A549 (cell line): ENCODE data around the gene ERAP2. TPM values are rescaled to one million over a fixed set of nuclear protein-coding genes. Genes with fewer than 3 reads are reported as not detected.

ENCODE experiments used
- ATAC-seq, 2 experiments: fragments of 200-7000 bp in 1 of 2; fragments of >200 bp in 1 of 2; cut with Nextera tagmentation in 1 of 2; cut with Tn5 transposase in 1 of 2; 3 replicates each; pipeline versions ENCODE4 v1.8.0 to v1.9.1; 2018 to 2020; ENCODE audit warnings: mild to moderate bottlenecking in 1 of 2, moderate library complexity in 1 of 2
- CTCF ChIA-PET: fragments of 300-600 bp; sonication (Branson Sonifier 250); formaldehyde crosslinking; extraction: SDS; loops from one replicate; lab custom pipeline; 2021; ENCODE audit warnings: antibody characterized with exemption, inconsistent platforms; lab: Yijun Ruan, JAX
- POLR2A ChIA-PET: fragments of 350-600 bp; formaldehyde crosslinking; extraction: SDS; loops from one replicate; lab custom pipeline; 2021; ENCODE audit warnings: antibody characterized with exemption, inconsistent platforms; lab: Yijun Ruan, JAX
- DNase-seq, 2 experiments: peaks; one replicate each; pipeline versions ENCODE4 v3.0.0 to v3.0.0-alpha.2; 2011 to 2016; ENCODE audit warnings: low read depth in 1 of 2, low spot score in 1 of 2
- FAIRE-seq: peaks from 2 replicates; lab custom pipeline; 2011; peaks lifted over from hg19 to GRCh38; lab: Jason Lieb, UNC
- H3K27ac ChIP-seq, 2 experiments: fragments of >200 bp; sonication (Bioruptor Twin); formaldehyde crosslinking; 3 replicates each; pipeline ENCODE4 v1.5.1; 2016 to 2017
- H3K4me1 ChIP-seq: fragments of >200 bp; sonication (Bioruptor Twin); formaldehyde crosslinking; 3 replicates; pipeline ENCODE4 v1.6.1; 2016
- H3K4me2 ChIP-seq: fragments of >200 bp; sonication (Bioruptor Twin); formaldehyde crosslinking; 3 replicates; pipeline ENCODE4 v1.6.1; 2016
- H3K4me3 ChIP-seq: fragments of >200 bp; sonication (Bioruptor Twin); formaldehyde crosslinking; 3 replicates; pipeline ENCODE4 v1.5.1; 2016
- H3K9me3 ChIP-seq: fragments of >200 bp; sonication (Bioruptor Twin); formaldehyde crosslinking; 3 replicates; pipeline ENCODE4 v1.6.1; 2016
- CEBPB ChIP-seq, 2 experiments: fragments of >200 bp in 1 of 2; sonication (Bioruptor Twin) in 1 of 2; formaldehyde crosslinking in 1 of 2; IDR thresholded peaks; 2 replicates each; pipeline ENCODE4 v1.6.1; 2012 to 2016
- CHD4 ChIP-seq: fragments of 200-600 bp; sonication (generic); IDR thresholded peaks from 2 replicates; pipeline ENCODE4 v1.6.1; 2016; ENCODE audit warnings: antibody characterized with exemption, mild to moderate bottlenecking, borderline replicate concordance
- EHF ChIP-seq: fragments of 250-450 bp; sonication (Bioruptor Pico); IDR thresholded peaks from 2 replicates; pipeline ENCODE4 v1.5.0; 2020; ENCODE audit warnings: mild to moderate bottlenecking
- EHMT2 ChIP-seq: fragments of 200-600 bp; sonication (generic); IDR thresholded peaks from 2 replicates; pipeline ENCODE4 v1.6.1; 2016; ENCODE audit warnings: antibody characterized with exemption, low read depth, mild to moderate bottlenecking, moderate library complexity
- ESRRA ChIP-seq: fragments of 150-350 bp; IDR thresholded peaks from 2 replicates; pipeline ENCODE4 v1.6.1; 2014; ENCODE audit warnings: mild to moderate bottlenecking, low read length, borderline replicate concordance
- FOSB ChIP-seq: fragments of 250-450 bp; sonication (Bioruptor Pico); IDR thresholded peaks from 2 replicates; pipeline ENCODE4 v1.5.0; 2020; ENCODE audit warnings: mild to moderate bottlenecking, moderate library complexity
- GATA3 ChIP-seq: IDR thresholded peaks from 2 replicates; pipeline ENCODE4 v1.6.1; 2012; ENCODE audit warnings: borderline replicate concordance
- HEYL ChIP-seq: fragments of 250-450 bp; sonication (Bioruptor Pico); IDR thresholded peaks from 2 replicates; pipeline ENCODE4 v1.8.0; 2021; ENCODE audit warnings: mild to moderate bottlenecking, moderate library complexity
- HOXB5 ChIP-seq: fragments of 250-450 bp; sonication (Bioruptor Pico); IDR thresholded peaks from 2 replicates; pipeline ENCODE4 v1.5.0; 2020; ENCODE audit warnings: mild to moderate bottlenecking, moderate library complexity
- KDM1A ChIP-seq: fragments of 200-600 bp; sonication (generic); IDR thresholded peaks from 2 replicates; pipeline ENCODE4 v1.6.1; 2016; ENCODE audit warnings: low read depth, mild to moderate bottlenecking
- MAZ ChIP-seq: fragments of 150-350 bp; IDR thresholded peaks from 2 replicates; pipeline ENCODE4 v1.6.1; 2014; ENCODE audit warnings: antibody characterized with exemption, low read depth, low read length, borderline replicate concordance
- MYC ChIP-seq: IDR thresholded peaks from 2 replicates; pipeline ENCODE4 v1.6.1; 2012; ENCODE audit warnings: mild to moderate bottlenecking, inconsistent platforms, low read length, improper control_type of control experiment, borderline replicate concordance
- NFE2L2 ChIP-seq: fragments of 150-350 bp; conservative IDR thresholded peaks from 2 replicates; pipeline ENCODE4 v1.6.1; 2014; ENCODE audit warnings: low read length
- NPAS2 ChIP-seq: fragments of 250-450 bp; sonication (Bioruptor Pico); IDR thresholded peaks from 2 replicates; pipeline ENCODE4 v1.8.0; 2022; ENCODE audit warnings: mild to moderate bottlenecking, moderate library complexity, borderline replicate concordance
- NR3C1 ChIP-seq: fragments of >200 bp; sonication (Bioruptor Twin); formaldehyde crosslinking; IDR thresholded peaks from 3 replicates; pipeline ENCODE4 v1.6.1; 2017
- PHF8 ChIP-seq: fragments of 200-600 bp; sonication (generic); IDR thresholded peaks from 2 replicates; pipeline ENCODE4 v1.6.1; 2016; ENCODE audit warnings: low read depth, mild to moderate bottlenecking, antibody characterized with exemption, moderate library complexity, borderline replicate concordance
- TFCP2L1 ChIP-seq: fragments of 250-450 bp; sonication (Bioruptor Pico); IDR thresholded peaks from 2 replicates; pipeline ENCODE4 v1.5.0; 2021; ENCODE audit warnings: mild to moderate bottlenecking
- TP53 ChIP-seq: fragments of 250-450 bp; sonication (Bioruptor Pico); IDR thresholded peaks from 2 replicates; pipeline ENCODE4 v1.5.0; 2021; ENCODE audit warnings: mild to moderate bottlenecking, moderate library complexity
- ZFP36 ChIP-seq: fragments of 450-650 bp; IDR thresholded peaks from 2 replicates; pipeline ENCODE4 v1.6.1; 2014; ENCODE audit warnings: borderline replicate concordance; ENCODE audit not compliant: partially characterized antibody
- ZNF302 ChIP-seq: fragments of 250-450 bp; sonication (Bioruptor Pico); IDR thresholded peaks from 2 replicates; pipeline ENCODE4 v1.9.0; 2021; ENCODE audit warnings: inconsistent platforms, mild to moderate bottlenecking, moderate library complexity
- WGBS: methylation state at CpG from one replicate; pipeline ENCODE4 v1.1.6; 2017; ENCODE audit errors: missing lambda C conversion rate; 5-methylcytosine and 5-hydroxymethylcytosine counted together
- polyA plus RNA-seq, 4 experiments: library from polyadenylated mRNA; depleted of rRNA in 3 of 4; stranded (reverse); fragments of >200 nt; fragmentation: RNase III in 1 of 4; extraction: RNeasy Plus Mini Kit Qiagen cat#74134 plus additional on column Dnase treatment in 1 of 4; gene quantifications; 2 replicates in 3 of 4; 3 replicates in 1 of 4; pipeline ENCODE4 v1.2.3, GENCODE V29; 2011 to 2017
- TF ChIP-seq, protein P1 (sequence below): fragments of 250-450 bp; sonication (Bioruptor Pico); IDR thresholded peaks from 2 replicates; pipeline ENCODE4 v1.5.0; 2020; ENCODE audit warnings: low read depth, mild to moderate bottlenecking, moderate library complexity
- TF ChIP-seq, protein P2 (sequence below): fragments of 150-350 bp; IDR thresholded peaks from 2 replicates; pipeline ENCODE4 v1.6.1; 2014; ENCODE audit warnings: low read depth, mild to moderate bottlenecking, low read length
- TF ChIP-seq, protein P3 (sequence below): fragments of >200 bp; sonication (Bioruptor Twin); formaldehyde crosslinking; IDR thresholded peaks from 3 replicates; pipeline ENCODE4 v1.5.1; 2016

Gene ERAP2
- polyA plus RNA-seq, 2 of the 4 experiments (the other 2 are of a cell fraction): 1.0 to 2.2 TPM

DNA sequence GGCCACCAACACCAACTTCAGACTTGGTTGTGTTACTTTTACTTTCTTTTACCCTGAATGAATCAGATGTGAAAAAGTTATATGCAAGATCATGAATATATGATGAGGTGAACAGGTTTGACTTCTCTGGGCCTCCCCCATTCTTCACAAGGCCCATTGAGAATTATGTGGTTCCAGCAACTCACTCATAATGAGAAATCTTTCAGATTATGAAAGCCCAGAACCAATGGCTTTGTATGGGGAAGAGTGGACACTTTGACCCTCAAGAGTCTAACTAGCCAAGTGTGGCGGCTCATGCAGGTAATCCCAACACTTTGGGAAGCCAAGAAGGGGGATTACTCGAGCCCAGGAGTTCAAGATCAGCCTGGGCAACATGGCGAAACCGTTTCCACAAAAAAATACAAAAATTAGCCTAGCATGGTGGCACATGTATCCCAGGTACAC is 43.5 kb downstream of the ERAP2 start:
- DNase-seq: no peak
- Histone ChIP-seq H3K4me1 (no peaks in the 10 kb centered on the region), H3K4me2 (no peak overlapping the region), H3K4me3 (no peak overlapping the region), H3K9me3 (no peaks in the 10 kb centered on the region), H3K27ac (no peak overlapping the region)
- no peak for TF ChIP-seq EHMT2
- no peak for TF ChIP-seq PHF8
- TF ChIP-seq, protein P1, sequence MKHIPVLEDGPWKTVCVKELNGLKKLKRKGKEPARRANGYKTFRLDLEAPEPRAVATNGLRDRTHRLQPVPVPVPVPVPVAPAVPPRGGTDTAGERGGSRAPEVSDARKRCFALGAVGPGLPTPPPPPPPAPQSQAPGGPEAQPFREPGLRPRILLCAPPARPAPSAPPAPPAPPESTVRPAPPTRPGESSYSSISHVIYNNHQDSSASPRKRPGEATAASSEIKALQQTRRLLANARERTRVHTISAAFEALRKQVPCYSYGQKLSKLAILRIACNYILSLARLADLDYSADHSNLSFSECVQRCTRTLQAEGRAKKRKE (CRISPR knock-in tag): no peak
- TF ChIP-seq HOXB5: no peak
- no peak for TF ChIP-seq ZFP36
- TF ChIP-seq, protein P2, sequence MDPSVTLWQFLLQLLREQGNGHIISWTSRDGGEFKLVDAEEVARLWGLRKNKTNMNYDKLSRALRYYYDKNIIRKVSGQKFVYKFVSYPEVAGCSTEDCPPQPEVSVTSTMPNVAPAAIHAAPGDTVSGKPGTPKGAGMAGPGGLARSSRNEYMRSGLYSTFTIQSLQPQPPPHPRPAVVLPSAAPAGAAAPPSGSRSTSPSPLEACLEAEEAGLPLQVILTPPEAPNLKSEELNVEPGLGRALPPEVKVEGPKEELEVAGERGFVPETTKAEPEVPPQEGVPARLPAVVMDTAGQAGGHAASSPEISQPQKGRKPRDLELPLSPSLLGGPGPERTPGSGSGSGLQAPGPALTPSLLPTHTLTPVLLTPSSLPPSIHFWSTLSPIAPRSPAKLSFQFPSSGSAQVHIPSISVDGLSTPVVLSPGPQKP: no peak
- TF ChIP-seq MAZ: no peak
- no peak for ATAC-seq
- FAIRE-seq: no peak
- WGBS: 60% methylated on average over 4 of the region's 4 CpGs
- POLR2A ChIA-PET: no interaction called here
- CTCF ChIA-PET: no interaction called here

DNA sequence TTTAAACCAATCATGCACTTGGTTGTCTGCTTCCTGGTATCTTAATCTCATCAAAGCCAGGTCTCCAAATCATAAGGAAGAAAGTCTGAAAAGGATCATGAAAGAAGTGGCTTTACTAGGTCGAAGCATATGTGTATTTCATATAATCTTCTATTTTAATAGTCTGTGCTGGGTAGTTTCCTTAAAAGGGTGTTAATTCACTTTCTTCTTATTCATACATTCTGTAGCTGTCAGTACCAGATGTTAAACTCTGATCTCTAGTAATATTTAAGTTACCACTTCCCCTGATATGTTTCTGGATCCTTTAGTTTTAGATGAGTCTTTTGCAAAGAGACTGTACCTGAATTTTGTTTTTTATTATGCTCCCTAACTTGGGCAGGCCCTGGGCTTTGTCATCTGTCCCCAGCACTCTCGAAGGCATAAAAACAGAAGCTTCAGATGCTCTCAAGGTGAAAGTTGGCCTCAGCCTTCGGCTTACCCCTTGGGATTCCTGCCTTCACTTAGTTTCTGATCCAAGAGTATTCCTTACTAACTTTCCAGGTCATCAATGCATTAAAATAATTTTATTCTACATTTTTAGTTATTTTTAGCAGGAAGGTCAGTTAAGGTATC is 44.5 kb downstream of the ERAP2 start:
- TF ChIP-seq ESRRA: no peak
- TF ChIP-seq CEBPB (IDR thresholded peaks at IDR 0.05): no peak
- TF ChIP-seq NR3C1: no peak
- TF ChIP-seq, protein P2: no peak
- TF ChIP-seq EHF (CRISPR knock-in tag): no peak
- TF ChIP-seq NPAS2 (CRISPR knock-in tag): no peak
- no peak for TF ChIP-seq HEYL (CRISPR knock-in tag)
- TF ChIP-seq MYC: no peak
- no peak for TF ChIP-seq FOSB (CRISPR knock-in tag)
- TF ChIP-seq TFCP2L1 (CRISPR knock-in tag): no peak
- TF ChIP-seq CHD4: no peak
- TF ChIP-seq GATA3: no peak
- TF ChIP-seq KDM1A: no peak
- no peak for TF ChIP-seq NFE2L2
- TF ChIP-seq, protein P3, sequence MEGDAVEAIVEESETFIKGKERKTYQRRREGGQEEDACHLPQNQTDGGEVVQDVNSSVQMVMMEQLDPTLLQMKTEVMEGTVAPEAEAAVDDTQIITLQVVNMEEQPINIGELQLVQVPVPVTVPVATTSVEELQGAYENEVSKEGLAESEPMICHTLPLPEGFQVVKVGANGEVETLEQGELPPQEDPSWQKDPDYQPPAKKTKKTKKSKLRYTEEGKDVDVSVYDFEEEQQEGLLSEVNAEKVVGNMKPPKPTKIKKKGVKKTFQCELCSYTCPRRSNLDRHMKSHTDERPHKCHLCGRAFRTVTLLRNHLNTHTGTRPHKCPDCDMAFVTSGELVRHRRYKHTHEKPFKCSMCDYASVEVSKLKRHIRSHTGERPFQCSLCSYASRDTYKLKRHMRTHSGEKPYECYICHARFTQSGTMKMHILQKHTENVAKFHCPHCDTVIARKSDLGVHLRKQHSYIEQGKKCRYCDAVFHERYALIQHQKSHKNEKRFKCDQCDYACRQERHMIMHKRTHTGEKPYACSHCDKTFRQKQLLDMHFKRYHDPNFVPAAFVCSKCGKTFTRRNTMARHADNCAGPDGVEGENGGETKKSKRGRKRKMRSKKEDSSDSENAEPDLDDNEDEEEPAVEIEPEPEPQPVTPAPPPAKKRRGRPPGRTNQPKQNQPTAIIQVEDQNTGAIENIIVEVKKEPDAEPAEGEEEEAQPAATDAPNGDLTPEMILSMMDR: no peak
- no peak for TF ChIP-seq TP53 (CRISPR knock-in tag)
- no peak for TF ChIP-seq ZNF302 (CRISPR knock-in tag)
- TF ChIP-seq, all 56 proteins: peak for 0
- Histone ChIP-seq H3K4me3 (no peak overlapping the region), H3K4me2 (no peak overlapping the region), H3K9me3 (no peaks in the 10 kb centered on the region), H3K27ac (no peak overlapping the region), H3K4me1 (no peaks in the 10 kb centered on the region)
- CTCF ChIA-PET: interaction anchor here (0.9 kb wide), 1 partner anchor 17 kb away, joined by 3 read pairs; no protein-coding TSS in a partner anchor
- ATAC-seq: no peak
- 72% methylated on average over 3 of the region's 3 CpGs for WGBS
- POLR2A ChIA-PET: no interaction called here
- no peak for FAIRE-seq
- no peak for DNase-seq
